Epithelial cell of proximal tubule (primary cell): ENCODE results near the gene TMEM45A. TPM values are rescaled to one million over a fixed set of nuclear protein-coding genes. Genes with fewer than 3 reads are reported as not detected.

Source experiments
- DNase-seq: peaks from one replicate; pipeline ENCODE4 v3.0.0-alpha.2; 2011; ENCODE audit warnings: low read depth
- H3K4me3 ChIP-seq: 2 replicates; pipeline ENCODE4 v1.5.1; 2011; ENCODE audit warnings: low read depth, mild to moderate bottlenecking, low read length
- CTCF ChIP-seq: conservative IDR thresholded peaks from 2 replicates; pipeline ENCODE4 v1.5.1; 2012; ENCODE audit warnings: low read depth, mild to moderate bottlenecking, low read length
- total RNA-seq: library from RNA; depleted of rRNA; stranded (reverse); fragments of >200 nt; gene quantifications from 2 replicates; pipeline ENCODE4 v1.2.3, GENCODE V29; 2015

Gene TMEM45A
- total RNA-seq, 1 donor from 2014 or later = 1.8 TPM

- no peak for DNase-seq
- no peak for TF ChIP-seq CTCF
- H3K4me3 ChIP-seq = no peak overlapping the region
These were observed 35.7 kb upstream of the TMEM45A start for GRCh38 chr3:100456745-100457144.

GRCh38 chr3:100457811-100458210 lies 34.6 kb upstream of the TMEM45A start:
- no peak for DNase-seq
- H3K4me3 ChIP-seq = no peak overlapping the region
- TF ChIP-seq CTCF = no peak

- TF ChIP-seq CTCF = no peak
- DNase-seq = no peak
- H3K4me3 ChIP-seq = no peak overlapping the region
These were observed 33.6 kb upstream of the TMEM45A start for GRCh38 chr3:100458814-100459213.

- peak; percentile 79 for TF ChIP-seq CTCF
- DNase-seq = no peak
- H3K4me3 ChIP-seq = no peak overlapping the region
These were observed 29.4 kb upstream of the TMEM45A start for GRCh38 chr3:100463002-100463401.

- TF ChIP-seq CTCF = no peak
- no peak overlapping the region for H3K4me3 ChIP-seq
- no peak for DNase-seq
These were observed 28.7 kb upstream of the TMEM45A start for GRCh38 chr3:100463646-100464155.

- DNase-seq = no peak
- TF ChIP-seq CTCF = no peak
- no peak overlapping the region for H3K4me3 ChIP-seq
These were observed 26.3 kb upstream of the TMEM45A start for GRCh38 chr3:100465892-100466777.

GRCh38 chr3:100467133-100467532 lies 25.3 kb upstream of the TMEM45A start:
- TF ChIP-seq CTCF = no peak
- H3K4me3 ChIP-seq = no peak overlapping the region

More at GRCh38 chr3:100467133-100467532, 25.3 kb upstream of the TMEM45A start:
- no peak for DNase-seq
